Prostate gland (tissue), 2 donors: ENCODE measurements around the gene ZNF84.

ENCODE experiments used
- CTCF ChIP-seq, 4 experiments: fragments of 200-600 bp in 2 of 4; fragments of 450-650 bp in 2 of 4; sonication (generic) in 2 of 4; IDR thresholded peaks; 1 replicate in 3 of 4; 2 replicates in 1 of 4; pipeline ENCODE4 v1.5.1; 2016 to 2019; ENCODE audit warnings: antibody characterized with exemption in 4 of 4, mild to moderate bottlenecking in 2 of 4, moderate library complexity in 2 of 4
- POLR2A ChIP-seq: fragments of 450-650 bp; IDR thresholded peaks from one replicate; pipeline ENCODE4 v1.6.1; 2016; ENCODE audit warnings: antibody characterized with exemption, mild to moderate bottlenecking
- POLR2AphosphoS5 ChIP-seq: sonication (generic); formaldehyde crosslinking; IDR thresholded peaks from one replicate; pipeline ENCODE4 v1.6.1; 2017; ENCODE audit warnings: antibody characterized with exemption

GRCh38 chr12:133107121-133107520, 69.8 kb downstream of the ZNF84 start:
- TF ChIP-seq CTCF (IDR thresholded peaks at IDR 0.05) (no peak), POLR2A (no peak), POLR2AphosphoS5 (no peak)
